ENCODE results near the gene THBS1.

The THBS1 gene

GRCh38 chr15:39643727-39644126 is 62.8 kb downstream of the THBS1 start:
- Histone ChIP-seq H2AFZ (ENCODE audit: low read length) (no peak overlapping the region), H3F3A (ENCODE audit: insufficient read depth, low read length) (no peaks in the 10 kb centered on the region), H3K79me2 (ENCODE audit: insufficient read depth, low read length) (no peaks in the 10 kb centered on the region), H3K27me3 (ENCODE audit: insufficient read depth, low read length) (no peaks in the 10 kb centered on the region; the same call in 1 of the 2 replicates), H3K4me2 (ENCODE audit: low read length) (no peak overlapping the region), H3K27ac (ENCODE audit: low read depth, low read length, poor library complexity, severe bottlenecking) (no peak overlapping the region), H3K4me3 (ENCODE audit: low read depth, low read length, poor library complexity, severe bottlenecking) (no peak overlapping the region), H3K9ac (ENCODE audit: low read length) (no peak overlapping the region), H3K4me1 (ENCODE audit: insufficient read depth, low read length, severe bottlenecking) (no peaks in the 10 kb centered on the region), H4K20me1 (ENCODE audit: insufficient read depth, low read length) (no peaks in the 10 kb centered on the region), H3K9me3 (ENCODE audit: low read length) (no peaks in the 10 kb centered on the region), H3K36me3 (ENCODE audit: insufficient read depth, low read length) (no peaks in the 10 kb centered on the region), H3K9me2 (ENCODE audit: low read depth, low read length) (no peaks in the 10 kb centered on the region)
- TF ChIP-seq CTCF (IDR thresholded peaks at IDR 0.05; ENCODE audit: low read length) (no peak), EZH2 (IDR thresholded peaks at IDR 0.05; ENCODE audit: borderline replicate concordance, low read length) (no peak)

DNA sequence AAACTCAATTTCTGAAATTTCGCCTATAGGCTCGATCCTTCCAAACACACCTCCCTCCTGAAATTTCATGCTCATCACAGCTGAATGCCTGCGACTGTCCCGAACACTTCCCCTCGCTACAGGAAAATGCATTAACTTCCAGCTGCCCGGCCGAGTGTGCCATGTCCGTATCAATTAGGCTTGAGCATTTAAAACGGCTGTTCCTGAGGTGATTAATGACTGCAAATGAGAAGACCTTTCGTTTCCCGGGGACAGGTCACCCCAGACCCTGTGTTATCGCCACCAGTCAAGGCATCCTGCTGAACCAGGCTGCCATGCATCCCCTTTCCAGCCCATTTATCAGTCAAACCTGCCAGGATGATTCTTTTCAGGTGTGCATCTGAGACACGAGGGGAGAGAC is 63.3 kb downstream of the THBS1 start:
- H2AFZ ChIP-seq (ENCODE audit: low read length): no peak overlapping the region
- TF ChIP-seq CTCF (IDR thresholded peaks at IDR 0.05; ENCODE audit: low read length) (no peak), EZH2 (IDR thresholded peaks at IDR 0.05; ENCODE audit: borderline replicate concordance, low read length) (no peak)
- no peaks in the 10 kb centered on the region for H3K79me2 ChIP-seq (ENCODE audit: insufficient read depth, low read length)
- no peaks in the 10 kb centered on the region; the same call in 1 of the 2 replicates for H3K27me3 ChIP-seq (ENCODE audit: insufficient read depth, low read length)
- H4K20me1 ChIP-seq (ENCODE audit: insufficient read depth, low read length): no peaks in the 10 kb centered on the region
- no peaks in the 10 kb centered on the region for H3K36me3 ChIP-seq (ENCODE audit: insufficient read depth, low read length)
- no peaks in the 10 kb centered on the region for H3K9me2 ChIP-seq (ENCODE audit: low read depth, low read length)
- no peak overlapping the region for H3K27ac ChIP-seq (ENCODE audit: low read depth, low read length, poor library complexity, severe bottlenecking)
- no peaks in the 10 kb centered on the region for H3F3A ChIP-seq (ENCODE audit: insufficient read depth, low read length)
- H3K9me3 ChIP-seq (ENCODE audit: low read length): no peaks in the 10 kb centered on the region
- no peak overlapping the region for H3K4me3 ChIP-seq (ENCODE audit: low read depth, low read length, poor library complexity, severe bottlenecking)
- no peak overlapping the region for H3K9ac ChIP-seq (ENCODE audit: low read length)
- H3K4me1 ChIP-seq (ENCODE audit: insufficient read depth, low read length, severe bottlenecking): no peaks in the 10 kb centered on the region
- H3K4me2 ChIP-seq (ENCODE audit: low read length): no peak overlapping the region

DNA sequence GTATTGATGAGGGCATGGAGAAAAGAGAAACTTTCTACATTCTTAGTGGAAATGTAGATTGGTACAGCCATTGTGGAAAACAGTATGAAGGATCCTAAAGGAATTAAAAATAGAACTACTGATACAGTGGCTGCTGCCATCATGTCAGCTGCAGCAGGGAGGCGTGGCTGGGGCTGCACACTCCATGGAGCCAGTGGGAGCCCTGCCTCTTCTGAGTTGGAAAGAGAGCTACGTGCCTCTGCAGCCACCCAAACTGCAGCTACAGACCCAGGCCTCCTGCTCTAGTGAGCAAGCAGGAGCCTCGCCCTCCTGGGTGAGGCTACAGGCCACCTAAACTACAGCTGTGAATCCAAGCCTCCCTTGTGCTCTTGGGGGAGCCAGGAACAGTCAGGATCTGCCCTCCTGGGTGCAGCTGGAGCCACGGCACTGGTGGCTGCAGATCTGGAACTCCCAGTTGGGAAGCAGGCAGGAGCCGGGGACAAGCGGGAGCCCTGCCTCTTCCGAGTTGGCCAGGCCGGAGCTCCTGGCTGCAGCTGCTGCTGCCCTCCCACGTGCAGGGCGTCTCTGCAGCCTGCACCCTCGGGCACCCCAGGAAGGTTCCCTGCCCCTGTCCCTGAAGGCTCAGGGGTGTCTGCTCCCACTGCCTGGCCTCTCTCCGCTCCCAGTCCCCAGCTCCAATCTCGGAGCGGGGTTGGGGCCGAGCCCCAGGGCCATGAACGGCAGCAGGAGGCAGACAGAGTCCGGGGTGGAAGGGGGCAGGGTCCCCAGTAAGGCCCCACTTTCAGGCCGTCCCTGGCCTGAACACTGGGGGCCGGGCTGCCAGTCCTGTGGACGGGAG is 64.5 kb downstream of the THBS1 start:
- Histone ChIP-seq H3K27me3 (ENCODE audit: insufficient read depth, low read length) (no peaks in the 10 kb centered on the region; the same call in 1 of the 2 replicates), H3F3A (ENCODE audit: insufficient read depth, low read length) (no peaks in the 10 kb centered on the region), H3K9ac (ENCODE audit: low read length) (no peak overlapping the region), H3K9me3 (ENCODE audit: low read length) (no peaks in the 10 kb centered on the region), H3K36me3 (ENCODE audit: insufficient read depth, low read length) (no peaks in the 10 kb centered on the region), H3K9me2 (ENCODE audit: low read depth, low read length) (no peaks in the 10 kb centered on the region), H4K20me1 (ENCODE audit: insufficient read depth, low read length) (no peaks in the 10 kb centered on the region), H3K4me2 (ENCODE audit: low read length) (no peak overlapping the region), H3K79me2 (ENCODE audit: insufficient read depth, low read length) (no peaks in the 10 kb centered on the region), H3K4me1 (ENCODE audit: insufficient read depth, low read length, severe bottlenecking) (no peaks in the 10 kb centered on the region), H2AFZ (ENCODE audit: low read length) (no peak overlapping the region), H3K4me3 (ENCODE audit: low read depth, low read length, poor library complexity, severe bottlenecking) (no peak overlapping the region), H3K27ac (ENCODE audit: low read depth, low read length, poor library complexity, severe bottlenecking) (no peak overlapping the region)
- no peak for TF ChIP-seq CTCF (IDR thresholded peaks at IDR 0.05; ENCODE audit: low read length)
- no peak for TF ChIP-seq EZH2 (IDR thresholded peaks at IDR 0.05; ENCODE audit: borderline replicate concordance, low read length)
